ENCODE data around the gene ZNF358.
A peak's percentile ranks its signal among the peaks of the same experiment; 100 is the strongest.

Gene ZNF358

GRCh38 chr19:7477758-7478157 lies 38.1 kb upstream of the ZNF358 start:
- DNase-seq (ENCODE audit: insufficient read length) = no peak
- TF ChIP-seq POLR2AphosphoS5 (IDR thresholded peaks at IDR 0.05; ENCODE audit: low read depth, low read length) (no peak), TAF1 (IDR thresholded peaks at IDR 0.05; ENCODE audit: borderline replicate concordance, low read depth, low read length) (no peak), POLR2A (IDR thresholded peaks at IDR 0.05; ENCODE audit: low read depth, low read length) (no peak)
- FAIRE-seq = no peak

GRCh38 chr19:7478173-7478842 lies 37.6 kb upstream of the ZNF358 start:
- DNase-seq (ENCODE audit: insufficient read length) = no peak
- FAIRE-seq = no peak
- no peak for TF ChIP-seq POLR2AphosphoS5 (IDR thresholded peaks at IDR 0.05; ENCODE audit: low read depth, low read length)
- TF ChIP-seq POLR2A (IDR thresholded peaks at IDR 0.05; ENCODE audit: low read depth, low read length) = no peak
- no peak for TF ChIP-seq TAF1 (IDR thresholded peaks at IDR 0.05; ENCODE audit: borderline replicate concordance, low read depth, low read length)

GRCh38 chr19:7478843-7479227 lies 37.1 kb upstream of the ZNF358 start:
- DNase-seq (ENCODE audit: insufficient read length) (no peak), FAIRE-seq (no peak)
- TF ChIP-seq POLR2AphosphoS5 (IDR thresholded peaks at IDR 0.05; ENCODE audit: low read depth, low read length) (no peak), TAF1 (IDR thresholded peaks at IDR 0.05; ENCODE audit: borderline replicate concordance, low read depth, low read length) (no peak)

GRCh38 chr19:7480222-7480969 lies 35.5 kb upstream of the ZNF358 start:
- DNase-seq (ENCODE audit: insufficient read length) (no peak), FAIRE-seq (no peak)
- TF ChIP-seq TAF1 (IDR thresholded peaks at IDR 0.05; ENCODE audit: borderline replicate concordance, low read depth, low read length) (no peak), POLR2AphosphoS5 (IDR thresholded peaks at IDR 0.05; ENCODE audit: low read depth, low read length) (no peak), POLR2A (IDR thresholded peaks at IDR 0.05; ENCODE audit: low read depth, low read length) (no peak)

GRCh38 chr19:7480970-7481255 lies 35.0 kb upstream of the ZNF358 start:
- FAIRE-seq (no peak), DNase-seq (ENCODE audit: insufficient read length) (no peak)
- TF ChIP-seq POLR2AphosphoS5 (IDR thresholded peaks at IDR 0.05; ENCODE audit: low read depth, low read length) (no peak), TAF1 (IDR thresholded peaks at IDR 0.05; ENCODE audit: borderline replicate concordance, low read depth, low read length) (no peak), POLR2A (IDR thresholded peaks at IDR 0.05; ENCODE audit: low read depth, low read length) (no peak)

- no peak for TF ChIP-seq POLR2A (IDR thresholded peaks at IDR 0.05; ENCODE audit: low read depth, low read length)
- DNase-seq (ENCODE audit: insufficient read length) (no peak), FAIRE-seq (no peak)
Observed at GRCh38 chr19:7482584-7483439, 33.1 kb upstream of the ZNF358 start.

GRCh38 chr19:7483720-7484201 lies 32.1 kb upstream of the ZNF358 start:
- FAIRE-seq = no peak
- TF ChIP-seq TAF1 (IDR thresholded peaks at IDR 0.05; ENCODE audit: borderline replicate concordance, low read depth, low read length) (no peak), POLR2A (IDR thresholded peaks at IDR 0.05; ENCODE audit: low read depth, low read length) (no peak), POLR2AphosphoS5 (IDR thresholded peaks at IDR 0.05; ENCODE audit: low read depth, low read length) (no peak)
- no peak for DNase-seq (ENCODE audit: insufficient read length)

GRCh38 chr19:7486923-7487322 lies 29.0 kb upstream of the ZNF358 start:
- no peak for TF ChIP-seq POLR2AphosphoS5 (IDR thresholded peaks at IDR 0.05; ENCODE audit: low read depth, low read length)
- TF ChIP-seq TAF1 (IDR thresholded peaks at IDR 0.05; ENCODE audit: borderline replicate concordance, low read depth, low read length) = no peak
- TF ChIP-seq POLR2A (IDR thresholded peaks at IDR 0.05; ENCODE audit: low read depth, low read length) = no peak
- FAIRE-seq = no peak
- no peak for DNase-seq (ENCODE audit: insufficient read length)

- DNase-seq (ENCODE audit: insufficient read length) = peak; percentile 99
- peak; percentile 89 for FAIRE-seq
- TF ChIP-seq TAF1 (IDR thresholded peaks at IDR 0.05; ENCODE audit: borderline replicate concordance, low read depth, low read length) = no peak
- TF ChIP-seq POLR2A (IDR thresholded peaks at IDR 0.05; ENCODE audit: low read depth, low read length) = peak; percentile 68
- TF ChIP-seq POLR2AphosphoS5 (IDR thresholded peaks at IDR 0.05; ENCODE audit: low read depth, low read length) = peak; percentile 40; the same call in 1 of the 2 replicates
Observed at GRCh38 chr19:7488736-7489353, 27.1 kb upstream of the ZNF358 start, which contains the start of gene PEX11G. PEX11G (minus strand) TSS chr19:7489035; CDS start chr19:7489010, 25 bp downstream.

- DNase-seq (ENCODE audit: insufficient read length) (no peak), FAIRE-seq (no peak)
- TF ChIP-seq TAF1 (IDR thresholded peaks at IDR 0.05; ENCODE audit: borderline replicate concordance, low read depth, low read length) = no peak
Observed at GRCh38 chr19:7489609-7490044, 26.3 kb upstream of the ZNF358 start.

GRCh38 chr19:7492142-7492541 lies 23.8 kb upstream of the ZNF358 start:
- TF ChIP-seq POLR2AphosphoS5 (IDR thresholded peaks at IDR 0.05; ENCODE audit: low read depth, low read length) (no peak), POLR2A (IDR thresholded peaks at IDR 0.05; ENCODE audit: low read depth, low read length) (no peak), TAF1 (IDR thresholded peaks at IDR 0.05; ENCODE audit: borderline replicate concordance, low read depth, low read length) (no peak)
- FAIRE-seq = no peak
- DNase-seq (ENCODE audit: insufficient read length) = no peak

All from GM12892 (cell line).